Left cardiac atrium (tissue), 4 donors: Measurements from ENCODE around the gene YIPF4. TPM values are rescaled to one million over a fixed set of nuclear protein-coding genes. Genes with fewer than 3 reads are reported as not detected.
"Not testable (repeated sequence)": the region's sequence is repeated elsewhere in the genome, so short reads cannot be mapped to it uniquely, and the experiment has no call there.

Source experiments
- ATAC-seq, 2 donors: fragments of 200-7000 bp; cut with Tn5 transposase; one replicate each; pipeline ENCODE4 v1.9.1; 2020; ENCODE audit warnings: mild to moderate bottlenecking in 2 of 2, moderate library complexity in 2 of 2
- DNase-seq: peaks from one replicate; pipeline ENCODE4 v3.0.0-alpha.2; 2020
- intact Hi-C, 2 donors: fragments of 100-400 bp; cut with DNase I; formaldehyde crosslinking; loops; one replicate each; pipeline versions ENCODE4 v1.14.1 to v1.15.1; 2022 to 2023
- total RNA-seq, 2 donors: library from RNA; stranded (reverse); fragmentation: NEBNext Ultra II Directional; extraction: Animal tissue kit (Norgen Biotek cat#: 25700); gene quantifications; one replicate each; pipeline ENCODE4 v1.2.1, GENCODE V29; 2021
- donor health status: DM: no; HTN: yes; CAD: no.
- donor health status: DM: no; HTN: yes; CAD: no; lungs with severe emphysema.
- donor health status: DM: yes; HTN: yes; CAD: no.
- donor health status: Dilated cardiomyopathy.

YIPF4 gene
- total RNA-seq, 2 donors from 2014 or later = 48.5 to 51.4 TPM

DNA sequence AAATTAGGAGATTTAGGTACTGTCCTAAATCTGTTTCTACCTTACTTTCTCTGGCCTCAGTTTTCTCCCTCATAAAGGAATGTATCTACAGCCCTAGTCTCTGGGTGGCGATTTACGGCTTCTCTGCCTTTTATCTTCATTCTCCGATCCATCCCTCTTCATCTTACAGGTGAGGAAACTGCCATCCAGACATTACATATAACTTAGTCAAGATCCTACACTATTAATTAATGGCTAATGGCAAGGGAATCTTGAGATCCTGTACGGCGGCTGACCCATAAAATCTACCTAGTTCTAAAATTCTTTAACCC lies 386 bp upstream of the YIPF4 start:
- no peak for ATAC-seq
- no peak for DNase-seq
- intact Hi-C loops = no loop called here

GRCh38 chr2:32278478-32278853 lies 762 bp downstream of the YIPF4 start:
- ATAC-seq = no peak
- no peak for DNase-seq
- intact Hi-C loops = no loop called here

- intact Hi-C loops = no loop called here
- no peak for DNase-seq
- ATAC-seq = no peak
These were observed 6.6 kb downstream of the YIPF4 start for GRCh38 chr2:32284321-32284720.

GRCh38 chr2:32289165-32289999 lies 11.7 kb downstream of the YIPF4 start:
- no peak for DNase-seq
- ATAC-seq = peak in 1 of 2 donors; percentile 53
- intact Hi-C loops = no loop called here

DNA sequence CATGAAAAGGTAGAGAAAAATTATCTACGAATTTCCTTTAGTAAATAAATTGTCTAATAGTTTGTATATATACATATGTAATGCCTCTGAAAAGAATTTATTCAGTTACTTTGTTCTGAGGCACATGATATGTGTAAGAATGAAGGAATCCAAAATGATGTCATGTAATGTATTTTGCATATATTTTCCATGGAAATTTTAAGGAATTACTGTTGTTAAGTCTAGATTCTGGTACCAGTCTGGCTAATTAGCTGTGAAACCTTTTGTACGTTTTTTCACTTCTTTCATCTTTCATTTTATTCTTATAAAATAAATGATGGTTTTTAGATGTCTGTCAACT lies 12.3 kb downstream of the YIPF4 start:
- ATAC-seq (no peak), DNase-seq (no peak)
- intact Hi-C loops = no loop called here

DNA sequence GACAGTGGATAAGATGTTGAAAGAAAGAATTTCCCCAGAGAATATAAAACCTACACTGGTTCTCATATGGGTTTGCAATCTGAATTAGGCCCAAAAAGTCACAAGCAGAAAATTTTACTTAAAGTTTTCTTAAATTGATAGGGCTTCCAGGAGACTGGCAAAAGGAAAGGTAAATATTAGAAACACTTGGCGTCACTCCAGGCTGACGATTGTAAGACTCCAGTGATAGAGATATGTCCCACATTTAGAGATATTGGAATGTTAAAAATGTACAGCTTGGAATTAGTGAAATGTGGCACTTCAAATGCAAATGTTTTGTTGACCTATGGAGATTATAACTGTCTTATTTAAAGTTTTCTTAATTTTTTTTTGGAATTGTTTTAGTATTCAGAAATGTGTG lies 14.0 kb downstream of the YIPF4 start:
- DNase-seq (no peak), ATAC-seq (no peak)
- intact Hi-C loops = no loop called here

DNA sequence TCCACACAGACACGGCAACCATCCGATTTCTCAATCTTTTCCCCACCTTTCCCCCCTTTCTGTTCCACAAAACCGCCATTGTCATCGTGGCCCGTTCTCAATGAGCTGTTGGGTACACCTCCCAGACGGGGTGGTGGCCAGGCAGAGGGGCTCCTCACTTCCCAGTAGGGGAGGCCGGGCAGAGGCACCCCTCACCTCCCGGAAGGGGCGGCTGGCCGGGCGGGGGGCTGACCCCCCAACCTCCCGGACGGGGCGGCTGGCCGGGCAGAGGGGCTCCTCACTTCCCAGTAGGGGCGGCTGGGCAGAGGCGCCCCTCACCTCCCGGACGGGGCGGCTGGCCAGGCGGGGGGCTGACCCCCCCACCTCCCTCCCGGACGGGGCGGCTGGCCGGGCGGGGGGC lies 15.8 kb downstream of the YIPF4 start:
- ATAC-seq, DNase-seq, intact Hi-C loops: not testable (repeated sequence)

- DNase-seq, intact Hi-C loops, ATAC-seq: not testable (repeated sequence)
These were observed 16.4 kb downstream of the YIPF4 start for GRCh38 chr2:32293966-32294562.

GRCh38 chr2:32310577-32310976 lies 32.9 kb downstream of the YIPF4 start:
- ATAC-seq (no peak), DNase-seq (no peak)
- intact Hi-C loops = no loop called here

DNA sequence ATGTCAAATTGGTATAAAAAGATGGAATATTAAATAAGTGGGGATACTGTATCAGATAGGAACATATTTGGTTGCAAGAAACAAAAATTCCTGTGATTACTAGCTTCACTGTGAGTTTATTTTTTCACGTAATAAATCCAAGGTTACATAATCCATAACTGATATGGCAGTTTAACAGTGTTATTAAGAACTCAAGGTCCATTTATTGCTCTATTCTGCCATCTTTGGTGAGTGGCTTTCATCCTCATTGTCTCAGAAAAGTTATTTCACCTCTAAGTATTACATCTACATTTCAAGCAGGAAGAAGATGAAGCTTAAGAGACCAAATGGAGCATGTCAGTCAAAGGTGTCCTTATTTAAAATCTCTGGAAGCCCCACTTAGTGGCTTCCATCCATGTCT lies 37.2 kb downstream of the YIPF4 start:
- intact Hi-C loops = no loop called here
- DNase-seq (no peak), ATAC-seq (no peak)

GRCh38 chr2:32328679-32329078 lies 51.0 kb downstream of the YIPF4 start:
- intact Hi-C loops, DNase-seq, ATAC-seq: not testable (repeated sequence)

- DNase-seq, intact Hi-C loops, ATAC-seq: not testable (repeated sequence)
These were observed 51.7 kb downstream of the YIPF4 start for GRCh38 chr2:32329180-32329980.

DNA sequence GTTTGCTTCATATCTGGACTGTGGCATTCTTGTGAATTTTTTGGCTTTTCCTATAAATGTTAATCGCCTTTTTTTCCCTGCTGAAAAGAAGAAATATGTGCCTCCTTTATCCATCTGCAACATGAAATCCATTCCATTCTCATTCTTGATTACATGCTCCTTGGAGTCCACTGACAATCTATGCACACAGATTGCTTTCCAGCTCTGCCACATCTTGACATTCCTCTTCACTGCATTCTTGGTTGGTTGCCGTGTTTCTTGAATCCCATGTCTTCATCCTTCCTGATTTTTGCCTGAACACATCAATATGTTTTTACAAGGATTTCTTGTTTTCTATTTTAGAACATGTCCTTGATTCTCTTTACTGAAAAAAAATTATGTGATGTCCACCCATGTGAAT lies 52.4 kb downstream of the YIPF4 start:
- DNase-seq = no peak
- intact Hi-C loops = no loop called here
- ATAC-seq = no peak

DNA sequence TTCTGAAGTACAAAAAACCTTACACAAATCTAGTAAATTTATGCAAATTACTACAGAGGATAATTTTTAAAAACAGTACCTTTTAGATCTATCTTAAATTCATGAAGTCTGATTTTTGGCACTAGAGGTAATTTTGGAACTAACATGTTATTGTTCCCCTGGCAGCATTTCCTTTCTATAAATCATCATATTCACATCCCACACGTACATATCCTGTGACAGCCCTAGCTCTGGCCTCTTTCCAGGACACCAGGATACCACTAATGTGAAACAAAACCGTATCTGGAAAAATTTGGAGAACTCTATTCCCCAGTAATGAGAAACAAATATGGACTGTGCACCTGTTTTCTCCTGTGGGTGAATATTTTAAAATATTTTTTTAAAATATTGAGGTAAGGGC lies 65.1 kb downstream of the YIPF4 start:
- intact Hi-C loops = no loop called here
- no peak for ATAC-seq
- DNase-seq = no peak

DNA sequence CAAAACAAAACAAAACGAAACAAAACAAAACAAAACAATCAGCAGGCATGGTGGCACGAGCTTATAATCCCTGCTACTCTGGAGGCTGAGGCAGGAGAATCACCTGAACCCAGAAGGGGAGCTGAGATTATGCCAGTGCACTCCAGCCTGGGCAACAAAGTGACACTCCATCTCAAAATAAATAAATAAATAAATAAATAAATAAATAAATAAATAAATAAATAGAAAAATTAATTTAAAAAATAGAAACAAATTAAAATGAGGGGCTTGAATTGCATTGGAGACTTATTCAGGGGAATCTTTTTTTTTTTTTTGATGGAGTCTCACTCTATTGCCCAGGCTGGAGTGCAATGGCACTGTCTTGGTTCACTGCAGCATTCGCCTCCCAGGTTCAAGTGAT lies 73.1 kb downstream of the YIPF4 start:
- DNase-seq, intact Hi-C loops, ATAC-seq: not testable (repeated sequence)

- intact Hi-C loops = loop anchor here in 1 of 2 donors (5.0 kb wide), 1 partner anchor 189 kb away; the partner anchor contains the start of gene SLC30A6
- ATAC-seq (no peak), DNase-seq (no peak)
These were observed 78.4 kb downstream of the YIPF4 start for GRCh38 chr2:32355976-32356680.

DNA sequence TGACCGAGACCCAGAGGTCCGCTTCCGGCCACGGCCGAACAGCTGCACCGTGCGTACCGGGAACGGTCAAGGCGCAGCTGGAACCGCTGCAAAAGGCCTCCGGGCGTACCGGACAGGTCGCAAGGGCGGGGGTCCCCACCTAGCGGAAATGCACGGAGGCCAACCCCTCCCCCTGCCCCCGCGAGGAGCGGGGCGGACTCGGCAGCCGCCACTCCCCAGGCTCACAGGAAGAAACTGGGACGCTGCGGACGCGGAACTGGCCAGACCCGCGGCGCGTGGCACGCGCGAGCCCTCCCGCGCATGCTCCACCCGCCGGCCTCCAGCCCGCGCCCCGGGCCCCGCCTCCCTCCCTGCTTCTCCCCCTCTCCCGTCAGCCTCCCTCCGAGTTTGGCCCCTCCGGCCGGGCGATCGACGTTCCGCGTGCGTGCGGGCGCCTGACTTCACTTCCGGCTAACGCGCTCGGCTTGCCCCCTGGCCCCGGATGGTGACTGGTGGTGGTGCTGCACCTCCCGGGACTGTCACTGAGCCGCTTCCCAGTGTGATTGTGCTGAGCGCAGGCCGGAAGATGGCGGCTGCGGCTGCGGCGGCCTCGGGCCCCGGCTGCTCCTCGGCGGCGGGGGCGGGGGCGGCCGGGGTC lies 79.1 kb downstream of the YIPF4 start, which contains the start of gene BIRC6:
TSS of gene BIRC6 (plus strand) at position 343 of the 637 bp plus-strand sequence. CDS start at position 482, 139 bp downstream.
- intact Hi-C loops = loop anchor here in 1 of 2 donors (5.0 kb wide), 1 partner anchor 189 kb away; the partner anchor contains the start of gene SLC30A6
- peak; percentile 96 to 98 for ATAC-seq
- peak; percentile 99 for DNase-seq

- ATAC-seq (peak; percentile 10 to 36), DNase-seq (peak; percentile 60)
- intact Hi-C loops = loop anchor here in 1 of 2 donors (5.0 kb wide), 1 partner anchor 190 kb away; the partner anchor contains the start of gene SLC30A6
These were observed 79.8 kb downstream of the YIPF4 start for GRCh38 chr2:32357318-32358110.
